Mesenchymal stem cell (in vitro differentiated cells and primary cell): ENCODE data around the gene NAB2.

Source experiments
- DNase-seq: peaks from one replicate; pipeline ENCODE4 v3.0.0-alpha.2; 2013
- H2AFZ ChIP-seq: one replicate; pipeline ENCODE4 v1.6.1; 2013; ENCODE audit warnings: low read depth, mild to moderate bottlenecking, control low read depth, inconsistent platforms, low read length, moderate library complexity
- H2AK5ac ChIP-seq: 2 replicates; pipeline ENCODE4 v1.6.1; 2013; ENCODE audit warnings: low read length, moderate library complexity, mild to moderate bottlenecking, inconsistent platforms; ENCODE audit not compliant: severe bottlenecking
- H2BK120ac ChIP-seq: one replicate; pipeline ENCODE4 v1.6.1; 2013; ENCODE audit warnings: low read depth, mild to moderate bottlenecking, inconsistent platforms, low read length, moderate library complexity
- H2BK12ac ChIP-seq, 2 experiments: one replicate each; pipeline ENCODE4 v1.6.1; 2013; ENCODE audit warnings: inconsistent platforms in 2 of 2, low read length in 2 of 2, mild to moderate bottlenecking in 2 of 2, moderate library complexity in 2 of 2, control low read depth in 1 of 2
- H2BK15ac ChIP-seq: one replicate; pipeline ENCODE4 v1.6.1; 2013; ENCODE audit warnings: mild to moderate bottlenecking, low read depth, inconsistent platforms; ENCODE audit not compliant: poor library complexity, severe bottlenecking
- H2BK5ac ChIP-seq: 2 replicates; pipeline ENCODE4 v1.6.1; 2013; ENCODE audit warnings: low read depth, mild to moderate bottlenecking, low read length, control low read depth, inconsistent platforms; ENCODE audit not compliant: poor library complexity, severe bottlenecking
- H3K14ac ChIP-seq, 2 experiments: one replicate each; pipeline ENCODE4 v1.6.1; 2013; ENCODE audit warnings: inconsistent platforms in 2 of 2, low read length in 2 of 2, control low read depth in 1 of 2, mild to moderate bottlenecking in 1 of 2, moderate library complexity in 1 of 2
- H3K18ac ChIP-seq, 2 experiments: one replicate each; pipeline ENCODE4 v1.6.1; 2013; ENCODE audit warnings: inconsistent platforms in 2 of 2, low read length in 2 of 2, control low read depth in 1 of 2, low read depth in 1 of 2, mild to moderate bottlenecking in 1 of 2
- H3K23ac ChIP-seq, 2 experiments: one replicate each; pipeline ENCODE4 v1.6.1; 2013; ENCODE audit warnings: inconsistent platforms in 2 of 2, low read length in 2 of 2, mild to moderate bottlenecking in 2 of 2, moderate library complexity in 2 of 2, control low read depth in 1 of 2
- H3K27ac ChIP-seq: 2 replicates; pipeline ENCODE4 v1.5.1; 2013; ENCODE audit warnings: mild to moderate bottlenecking, moderate library complexity, low read length, control low read depth, inconsistent platforms; ENCODE audit not compliant: poor library complexity, severe bottlenecking
- H3K27me3 ChIP-seq, 2 experiments: 2 replicates each; pipeline versions ENCODE4 v1.6.1 to v1.7.0; 2013; ENCODE audit warnings: low read length in 2 of 2, mild to moderate bottlenecking in 2 of 2, moderate library complexity in 2 of 2, control low read depth in 1 of 2, inconsistent platforms in 1 of 2; ENCODE audit not compliant: control insufficient read depth in 1 of 2, insufficient read depth in 1 of 2
- H3K36me3 ChIP-seq, 2 experiments: 2 replicates each; pipeline versions ENCODE4 v1.6.1 to v1.7.0; 2013; ENCODE audit warnings: low read length in 2 of 2, control low read depth in 1 of 2, inconsistent platforms in 1 of 2, low read depth in 1 of 2, mild to moderate bottlenecking in 1 of 2; ENCODE audit not compliant: insufficient read depth in 2 of 2, control insufficient read depth in 1 of 2
- H3K4ac ChIP-seq, 2 experiments: one replicate each; pipeline ENCODE4 v1.6.1; 2013; ENCODE audit warnings: inconsistent platforms in 2 of 2, low read length in 2 of 2, mild to moderate bottlenecking in 2 of 2, moderate library complexity in 2 of 2, control low read depth in 1 of 2, low read depth in 1 of 2
- H3K4me1 ChIP-seq: 2 replicates; pipeline ENCODE4 v1.6.1; 2013; ENCODE audit warnings: low read depth, low read length, control low read depth; ENCODE audit not compliant: control insufficient read depth, insufficient read depth
- H3K4me2 ChIP-seq: 2 replicates; pipeline ENCODE4 v1.6.1; 2013; ENCODE audit warnings: low read length, mild to moderate bottlenecking, inconsistent platforms; ENCODE audit not compliant: poor library complexity, severe bottlenecking
- H3K4me3 ChIP-seq, 2 experiments: 2 replicates each; pipeline versions ENCODE4 v1.5.1 to v1.7.0; 2013; ENCODE audit warnings: low read length in 2 of 2, mild to moderate bottlenecking in 2 of 2, control low read depth in 1 of 2, low read depth in 1 of 2; ENCODE audit not compliant: insufficient read depth in 1 of 2
- H3K79me1 ChIP-seq: replicated peaks from 2 replicates; pipeline ENCODE4 v1.6.1; 2013; ENCODE audit warnings: mild to moderate bottlenecking, control low read depth, low read length, inconsistent platforms; ENCODE audit not compliant: poor library complexity, severe bottlenecking
- H3K9ac ChIP-seq: 2 replicates; pipeline ENCODE4 v1.7.0; 2013; ENCODE audit warnings: mild to moderate bottlenecking, low read length, moderate library complexity
- H3K9me3 ChIP-seq: 2 replicates; pipeline ENCODE4 v1.7.0; 2013; ENCODE audit warnings: mild to moderate bottlenecking, low read length; ENCODE audit not compliant: control insufficient read depth
- H4K8ac ChIP-seq: one replicate; pipeline ENCODE4 v1.6.1; 2013; ENCODE audit warnings: inconsistent platforms, mild to moderate bottlenecking, low read length, moderate library complexity
- H4K91ac ChIP-seq: one replicate; pipeline ENCODE4 v1.6.1; 2013; ENCODE audit warnings: mild to moderate bottlenecking, low read length, inconsistent platforms
- WGBS: methylation state at CpG from one replicate; pipeline ENCODE4 v1.1.7; 2013; ENCODE audit warnings: mixed read lengths; 5-methylcytosine and 5-hydroxymethylcytosine counted together

Gene NAB2

DNA sequence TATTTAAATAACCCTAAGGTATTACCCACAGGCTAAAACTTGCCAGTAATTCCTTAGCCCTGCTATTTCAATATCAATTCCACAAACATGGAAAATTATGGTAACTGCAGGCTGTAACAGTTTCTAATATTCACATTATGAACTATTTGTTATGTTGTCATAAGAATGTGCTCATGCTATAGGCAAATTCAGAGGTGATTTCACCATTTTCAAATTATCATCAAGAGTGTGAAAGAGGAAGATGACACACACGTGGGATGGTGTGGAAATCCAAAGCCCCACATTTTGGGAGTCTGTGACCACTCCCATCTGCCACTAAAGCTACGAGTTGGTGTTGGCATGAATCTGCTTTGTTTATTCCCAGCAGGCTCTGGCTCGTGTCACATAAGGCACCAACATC is 33.1 kb upstream of the NAB2 start:
- no peak overlapping the region for H2BK12ac ChIP-seq
- H3K14ac ChIP-seq: no peak overlapping the region
- no peak overlapping the region for H3K4me3 ChIP-seq
- H3K9ac ChIP-seq: no peak overlapping the region
- no peak overlapping the region for H3K18ac ChIP-seq
- H3K36me3 ChIP-seq: peaks cover 3 to 40% of the 10 kb centered on the region in 2 experiments
- no peaks in the 10 kb centered on the region for H3K9me3 ChIP-seq
- no peak overlapping the region for H3K4ac ChIP-seq
- H3K27me3 ChIP-seq: peaks cover 0 to 7% of the 10 kb centered on the region in 2 experiments
- H2BK15ac ChIP-seq: no peak overlapping the region
- H2BK5ac ChIP-seq: no peak overlapping the region
- H3K27ac ChIP-seq: no peak overlapping the region
- 95% methylated on average over 3 of the region's 3 CpGs for WGBS
- H2BK120ac ChIP-seq: no peak overlapping the region
- H4K8ac ChIP-seq: no peak overlapping the region
- H3K79me1 ChIP-seq: no peaks in the 10 kb centered on the region
- no peaks in the 10 kb centered on the region for H3K4me1 ChIP-seq
- H4K91ac ChIP-seq: no peak overlapping the region
- no peak overlapping the region for H2AK5ac ChIP-seq
- no peak for DNase-seq
- H2AFZ ChIP-seq: no peak overlapping the region
- no peak overlapping the region for H3K4me2 ChIP-seq
- no peak overlapping the region for H3K23ac ChIP-seq

GRCh38 chr12:57057067-57057751 is 31.7 kb upstream of the NAB2 start:
- Histone ChIP-seq H3K4me2 (no peak overlapping the region), H3K36me3 (peaks cover 5 to 46% of the 10 kb centered on the region in 2 experiments), H2BK5ac (no peak overlapping the region), H3K27me3 (no peaks in the 10 kb centered on the region), H2BK12ac (no peak overlapping the region), H4K8ac (no peak overlapping the region), H3K14ac (no peak overlapping the region), H3K4me1 (no peaks in the 10 kb centered on the region), H3K9me3 (no peaks in the 10 kb centered on the region), H3K23ac (no peak overlapping the region), H2BK15ac (no peak overlapping the region), H3K4ac (no peak overlapping the region), H3K4me3 (no peak overlapping the region), H2AK5ac (no peak overlapping the region), H3K79me1 (no peaks in the 10 kb centered on the region), H2AFZ (no peak overlapping the region), H3K9ac (no peak overlapping the region), H3K27ac (no peak overlapping the region), H3K18ac (no peak overlapping the region), H2BK120ac (no peak overlapping the region), H4K91ac (no peak overlapping the region)
- DNase-seq: no peak
- whole genome bisulfite sequencing: 100% methylated on average over 2 of the region's 6 CpGs

DNA sequence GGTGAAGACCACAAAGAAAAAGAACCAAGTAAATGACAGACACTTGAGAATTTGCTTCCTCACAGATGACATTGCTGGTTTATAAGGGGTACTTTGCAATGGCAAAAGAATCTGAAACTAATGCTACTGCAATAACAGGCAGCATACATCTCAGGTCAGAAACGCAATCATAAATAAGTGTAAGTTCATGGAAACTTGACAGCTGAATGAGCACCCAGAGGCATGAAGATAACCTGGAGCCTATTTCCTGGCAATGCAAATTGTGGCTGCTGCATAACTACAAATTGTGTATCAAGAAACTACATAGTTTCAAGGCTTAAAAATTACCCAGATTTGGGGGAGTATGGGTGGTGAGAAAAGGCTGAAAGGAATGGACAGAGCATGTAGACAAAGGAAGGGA is 30.5 kb upstream of the NAB2 start:
- no peak overlapping the region for H2AFZ ChIP-seq
- H2BK120ac ChIP-seq: no peak overlapping the region
- H3K23ac ChIP-seq: no peak overlapping the region
- no peak overlapping the region for H2BK15ac ChIP-seq
- 100% methylated on average over 1 of the region's 1 CpG for WGBS
- peaks cover 6 to 52% of the 10 kb centered on the region in 2 experiments for H3K36me3 ChIP-seq
- H2AK5ac ChIP-seq: no peak overlapping the region
- no peak overlapping the region for H3K18ac ChIP-seq
- no peaks in the 10 kb centered on the region for H3K79me1 ChIP-seq
- no peak overlapping the region for H3K14ac ChIP-seq
- no peaks in the 10 kb centered on the region for H3K4me1 ChIP-seq
- no peak overlapping the region for H3K9ac ChIP-seq
- no peaks in the 10 kb centered on the region for H3K9me3 ChIP-seq
- H2BK5ac ChIP-seq: no peak overlapping the region
- no peak overlapping the region for H3K27ac ChIP-seq
- H3K4me2 ChIP-seq: no peak overlapping the region
- no peak overlapping the region for H3K4ac ChIP-seq
- no peak overlapping the region for H2BK12ac ChIP-seq
- no peak overlapping the region for H4K8ac ChIP-seq
- H3K27me3 ChIP-seq: no peaks in the 10 kb centered on the region
- no peak overlapping the region for H3K4me3 ChIP-seq
- no peak overlapping the region for H4K91ac ChIP-seq
- DNase-seq: no peak

GRCh38 chr12:57063991-57064685 is 24.8 kb upstream of the NAB2 start:
- Histone ChIP-seq H2AFZ (no peak overlapping the region), H2BK5ac (no peak overlapping the region), H3K9me3 (no peaks in the 10 kb centered on the region), H3K79me1 (no peaks in the 10 kb centered on the region), H3K9ac (peak overlapping the region; percentile 76), H2BK120ac (no peak overlapping the region), H3K27ac (no peak overlapping the region), H2BK12ac (no peak overlapping the region), H2BK15ac (no peak overlapping the region), H3K18ac (no peak overlapping the region), H3K4me1 (no peaks in the 10 kb centered on the region), H3K4me3 (peak overlapping the region in 1 of 2 experiments; percentile 49), H3K27me3 (no peaks in the 10 kb centered on the region), H4K91ac (no peak overlapping the region), H3K4ac (no peak overlapping the region), H2AK5ac (no peak overlapping the region), H3K36me3 (peaks cover 3 to 49% of the 10 kb centered on the region in 2 experiments), H3K14ac (no peak overlapping the region), H4K8ac (no peak overlapping the region), H3K4me2 (no peak overlapping the region), H3K23ac (no peak overlapping the region)
- no peak for DNase-seq
- 70% methylated on average over 2 of the region's 5 CpGs for WGBS
